Trophoblast cell (in vitro differentiated cells and primary cell): ENCODE results near the gene TENT5C.
A peak's percentile ranks its signal among the peaks of the same experiment; 100 is the strongest.

ENCODE experiments used
- DNase-seq, 2 donors: peaks; one replicate each; pipeline ENCODE4 v3.0.0-alpha.2; 2016
- H2AFZ ChIP-seq: 2 replicates; pipeline ENCODE4 v1.6.1; 2013; ENCODE audit warnings: low read length, moderate library complexity, mild to moderate bottlenecking; ENCODE audit not compliant: insufficient read depth, poor library complexity
- H2AK5ac ChIP-seq: 2 replicates; pipeline ENCODE4 v1.6.1; 2013; ENCODE audit warnings: mild to moderate bottlenecking, low read length
- H2BK120ac ChIP-seq: 2 replicates; pipeline ENCODE4 v1.6.1; 2013; ENCODE audit warnings: low read length, mild to moderate bottlenecking, moderate library complexity; ENCODE audit not compliant: insufficient read depth, poor library complexity
- H2BK12ac ChIP-seq: 2 replicates; pipeline ENCODE4 v1.6.1; 2013; ENCODE audit warnings: mild to moderate bottlenecking, low read length, moderate library complexity
- H2BK5ac ChIP-seq: 2 replicates; pipeline ENCODE4 v1.6.1; 2013; ENCODE audit warnings: low read length, low read depth, moderate library complexity, mild to moderate bottlenecking; ENCODE audit not compliant: poor library complexity
- H3K14ac ChIP-seq: 2 replicates; pipeline ENCODE4 v1.6.1; 2013; ENCODE audit warnings: mild to moderate bottlenecking, low read length
- H3K18ac ChIP-seq: 2 replicates; pipeline ENCODE4 v1.6.1; 2013; ENCODE audit warnings: mild to moderate bottlenecking, low read length
- H3K23ac ChIP-seq: 2 replicates; pipeline ENCODE4 v1.6.1; 2013; ENCODE audit warnings: low read length
- H3K27ac ChIP-seq: 2 replicates; pipeline ENCODE4 v1.5.1; 2013; ENCODE audit warnings: low read depth, mild to moderate bottlenecking, inconsistent platforms, low read length, moderate library complexity
- H3K27me3 ChIP-seq: 2 replicates; pipeline ENCODE4 v1.6.1; 2013; ENCODE audit warnings: inconsistent platforms, mild to moderate bottlenecking, low read length, moderate library complexity; ENCODE audit not compliant: insufficient read depth
- H3K36me3 ChIP-seq, 2 experiments: 1 replicate in 1 of 2; 2 replicates in 1 of 2; pipeline ENCODE4 v1.6.1; 2013; ENCODE audit warnings: low read length in 2 of 2, mild to moderate bottlenecking in 2 of 2, moderate library complexity in 1 of 2; ENCODE audit not compliant: insufficient read depth in 2 of 2, control insufficient read depth in 1 of 2
- H3K4ac ChIP-seq: 2 replicates; pipeline ENCODE4 v1.6.1; 2013; ENCODE audit warnings: low read depth, mild to moderate bottlenecking, low read length, moderate library complexity
- H3K4me1 ChIP-seq, 2 experiments: 1 replicate in 1 of 2; 2 replicates in 1 of 2; pipeline ENCODE4 v1.6.1; 2013; ENCODE audit warnings: low read length in 2 of 2, mild to moderate bottlenecking in 2 of 2, moderate library complexity in 1 of 2; ENCODE audit not compliant: insufficient read depth in 2 of 2, control insufficient read depth in 1 of 2
- H3K4me2 ChIP-seq: 2 replicates; pipeline ENCODE4 v1.6.1; 2013; ENCODE audit warnings: inconsistent platforms, mild to moderate bottlenecking, low read length, moderate library complexity
- H3K4me3 ChIP-seq: 2 replicates; pipeline ENCODE4 v1.5.1; 2013; ENCODE audit warnings: mild to moderate bottlenecking, low read depth, low read length, inconsistent platforms
- H3K79me1 ChIP-seq: one replicate; pipeline ENCODE4 v1.6.1; 2013; ENCODE audit warnings: low read length
- H3K79me2 ChIP-seq: 2 replicates; pipeline ENCODE4 v1.6.1; 2013; ENCODE audit warnings: low read length, mild to moderate bottlenecking; ENCODE audit not compliant: control insufficient read depth, insufficient read depth, poor library complexity
- H3K9ac ChIP-seq: 2 replicates; pipeline ENCODE4 v1.6.1; 2013; ENCODE audit warnings: mild to moderate bottlenecking, low read length
- H3K9me3 ChIP-seq: 2 replicates; pipeline ENCODE4 v1.6.1; 2013; ENCODE audit warnings: low read depth, mild to moderate bottlenecking, control low read depth, inconsistent platforms, low read length; ENCODE audit not compliant: insufficient read depth
- H4K12ac ChIP-seq: 2 replicates; pipeline ENCODE4 v1.6.1; 2013; ENCODE audit warnings: low read depth, mild to moderate bottlenecking, low read length, moderate library complexity
- H4K8ac ChIP-seq: 2 replicates; pipeline ENCODE4 v1.6.1; 2013; ENCODE audit warnings: low read depth, mild to moderate bottlenecking, low read length, moderate library complexity
- H4K91ac ChIP-seq: one replicate; pipeline ENCODE4 v1.6.1; 2013; ENCODE audit warnings: low read depth, mild to moderate bottlenecking, low read length, moderate library complexity
- WGBS: extraction: QIAGEN DNeasy Blood & Tissue Kit; methylation state at CpG from one replicate; pipeline ENCODE4 v1.1.7; 2013; ENCODE audit warnings: missing lambda C conversion rate; ENCODE audit not compliant: insufficient read length, insufficient coverage; ENCODE audit errors: extremely low coverage; 5-methylcytosine and 5-hydroxymethylcytosine counted together

The TENT5C gene

DNA sequence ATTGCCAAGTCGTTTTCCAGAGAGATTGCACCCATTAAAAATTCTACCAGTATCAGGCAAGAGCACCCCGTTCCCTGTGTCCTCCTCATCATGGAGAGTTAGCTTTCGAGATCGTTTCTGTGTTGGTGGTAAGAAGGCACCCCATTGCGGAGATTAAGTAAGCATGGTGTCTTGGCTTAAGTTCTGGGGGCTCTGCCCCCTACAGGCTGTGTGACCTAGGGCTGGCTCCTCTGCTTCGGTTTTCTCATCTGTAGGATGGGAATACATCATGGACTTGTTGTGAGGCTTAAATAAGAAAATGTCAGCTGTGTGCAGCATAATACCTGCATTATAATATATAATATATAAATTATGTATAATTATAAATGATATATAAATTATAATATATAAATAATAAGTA is 36.8 kb upstream of the TENT5C start:
- no peak overlapping the region for H3K18ac ChIP-seq
- no peak overlapping the region for H3K4me3 ChIP-seq
- no peak overlapping the region for H2BK120ac ChIP-seq
- H3K27me3 ChIP-seq: no peaks in the 10 kb centered on the region
- H3K4ac ChIP-seq: no peak overlapping the region
- H3K36me3 ChIP-seq: no peaks in the 10 kb centered on the region
- H2AK5ac ChIP-seq: no peak overlapping the region
- H3K27ac ChIP-seq: no peak overlapping the region
- WGBS: no CpG with 5 or more reads among the region's 6 CpGs
- no peak overlapping the region for H3K4me2 ChIP-seq
- H2BK12ac ChIP-seq: no peak overlapping the region
- peaks cover 3% of the 10 kb centered on the region for H3K9me3 ChIP-seq
- H4K8ac ChIP-seq: no peak overlapping the region
- H3K23ac ChIP-seq: no peak overlapping the region
- H4K91ac ChIP-seq: no peak overlapping the region
- H3K79me2 ChIP-seq: no peaks in the 10 kb centered on the region
- no peak for DNase-seq
- peaks cover 10 to 13% of the 10 kb centered on the region in 2 experiments for H3K4me1 ChIP-seq
- H2BK5ac ChIP-seq: no peak overlapping the region
- no peak overlapping the region for H3K14ac ChIP-seq
- peaks cover 4% of the 10 kb centered on the region for H3K79me1 ChIP-seq
- no peak overlapping the region for H2AFZ ChIP-seq
- H3K9ac ChIP-seq: no peak overlapping the region
- no peak overlapping the region for H4K12ac ChIP-seq

DNA sequence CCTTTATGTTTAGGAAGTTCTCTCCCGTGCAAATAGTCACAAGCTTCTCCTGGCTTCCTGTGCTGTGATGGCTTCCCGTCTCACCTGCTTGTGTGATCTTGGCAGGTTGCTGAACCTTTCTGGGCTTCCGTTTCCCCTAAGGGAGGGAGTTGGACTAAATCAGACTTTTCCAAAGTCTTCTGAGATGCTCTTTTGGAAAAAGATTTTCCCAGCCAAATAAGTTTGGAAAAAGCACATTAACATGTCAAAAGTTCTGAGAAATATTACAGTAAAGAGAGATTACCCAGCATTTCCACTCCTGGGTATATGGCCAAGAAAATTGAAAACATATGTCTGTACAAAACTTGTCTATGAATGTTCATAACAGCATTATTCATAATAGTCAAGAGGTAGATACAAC is 36.0 kb upstream of the TENT5C start:
- Histone ChIP-seq H3K4ac (no peak overlapping the region), H2BK5ac (no peak overlapping the region), H2AFZ (no peak overlapping the region), H3K23ac (no peak overlapping the region), H3K4me3 (no peak overlapping the region), H4K8ac (no peak overlapping the region), H3K4me1 (peaks cover 5 to 7% of the 10 kb centered on the region in 2 experiments), H3K9ac (no peak overlapping the region), H3K79me2 (no peaks in the 10 kb centered on the region), H3K4me2 (no peak overlapping the region), H3K79me1 (no peaks in the 10 kb centered on the region), H2AK5ac (no peak overlapping the region), H3K36me3 (no peaks in the 10 kb centered on the region), H2BK120ac (no peak overlapping the region), H2BK12ac (no peak overlapping the region), H4K91ac (no peak overlapping the region), H3K9me3 (peaks cover 3% of the 10 kb centered on the region), H3K14ac (no peak overlapping the region), H3K18ac (no peak overlapping the region), H3K27me3 (no peaks in the 10 kb centered on the region), H4K12ac (no peak overlapping the region), H3K27ac (no peak overlapping the region)
- WGBS: no CpG with 5 or more reads among the region's 3 CpGs
- no peak for DNase-seq

DNA sequence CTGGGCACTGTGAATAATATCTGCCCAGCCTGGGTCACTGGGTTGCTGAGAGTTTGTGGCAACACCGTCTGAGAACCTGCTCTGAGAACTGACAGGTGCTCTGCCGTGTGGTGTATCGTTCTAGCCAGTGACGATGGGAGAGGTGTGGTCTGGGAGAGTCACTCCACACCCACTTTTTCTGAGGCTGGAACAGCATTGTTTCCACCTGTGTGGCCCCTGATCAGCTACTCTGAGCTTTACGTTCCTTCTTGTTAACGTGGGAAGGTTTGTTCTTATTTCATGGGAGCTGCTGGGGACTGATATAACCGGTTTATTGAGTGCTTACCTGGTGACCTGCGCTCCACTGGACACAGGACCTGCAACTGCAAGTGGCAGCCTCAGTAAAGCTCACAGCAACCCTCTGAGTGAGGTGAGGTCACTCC is 34.8 kb upstream of the TENT5C start:
- H3K9me3 ChIP-seq: peaks cover 3% of the 10 kb centered on the region
- H3K27ac ChIP-seq: no peak overlapping the region
- H3K18ac ChIP-seq: no peak overlapping the region
- H3K9ac ChIP-seq: no peak overlapping the region
- H2AK5ac ChIP-seq: no peak overlapping the region
- H4K12ac ChIP-seq: no peak overlapping the region
- DNase-seq: peak; percentile 90 to 92
- H3K4me2 ChIP-seq: no peak overlapping the region
- no peaks in the 10 kb centered on the region for H3K27me3 ChIP-seq
- no peak overlapping the region for H3K14ac ChIP-seq
- no peak overlapping the region for H2BK120ac ChIP-seq
- H2AFZ ChIP-seq: no peak overlapping the region
- H3K79me2 ChIP-seq: no peaks in the 10 kb centered on the region
- H3K79me1 ChIP-seq: no peaks in the 10 kb centered on the region
- peaks cover 5 to 7% of the 10 kb centered on the region in 2 experiments for H3K4me1 ChIP-seq
- H3K36me3 ChIP-seq: no peaks in the 10 kb centered on the region
- no peak overlapping the region for H3K4ac ChIP-seq
- no peak overlapping the region for H3K23ac ChIP-seq
- H2BK12ac ChIP-seq: no peak overlapping the region
- H3K4me3 ChIP-seq: no peak overlapping the region
- H4K91ac ChIP-seq: no peak overlapping the region
- H4K8ac ChIP-seq: no peak overlapping the region
- H2BK5ac ChIP-seq: no peak overlapping the region
- WGBS: no CpG with 5 or more reads among the region's 8 CpGs

DNA sequence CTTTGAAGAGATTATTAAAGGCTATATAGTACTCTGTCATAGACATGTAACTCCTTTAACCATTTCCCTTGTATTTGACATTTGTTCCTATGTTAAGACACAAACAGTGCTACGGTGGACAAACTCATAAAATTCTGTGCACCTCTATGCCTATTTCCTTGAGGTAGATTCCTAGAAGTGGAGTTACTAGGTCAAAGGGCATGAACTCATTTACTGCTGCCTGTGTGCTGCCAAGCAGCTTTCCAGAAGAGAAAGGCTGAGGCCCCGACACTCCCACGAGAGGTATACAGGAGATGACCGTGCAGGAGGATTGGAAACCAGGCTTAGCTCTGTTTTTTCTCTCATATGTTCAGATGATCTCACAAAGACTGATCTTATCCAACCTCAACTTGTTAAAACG is 34.4 kb upstream of the TENT5C start:
- Histone ChIP-seq H3K79me1 (no peaks in the 10 kb centered on the region), H3K4ac (no peak overlapping the region), H4K91ac (no peak overlapping the region), H4K8ac (no peak overlapping the region), H3K14ac (no peak overlapping the region), H2AFZ (no peak overlapping the region), H3K79me2 (no peaks in the 10 kb centered on the region), H3K23ac (no peak overlapping the region), H3K4me2 (no peak overlapping the region), H2BK12ac (no peak overlapping the region), H2AK5ac (no peak overlapping the region), H3K27ac (no peak overlapping the region), H3K4me3 (no peak overlapping the region), H2BK120ac (no peak overlapping the region), H3K9ac (no peak overlapping the region), H3K18ac (no peak overlapping the region), H3K36me3 (no peaks in the 10 kb centered on the region), H2BK5ac (no peak overlapping the region), H3K27me3 (no peaks in the 10 kb centered on the region), H3K4me1 (peaks cover 5 to 7% of the 10 kb centered on the region in 2 experiments), H4K12ac (no peak overlapping the region), H3K9me3 (peaks cover 3% of the 10 kb centered on the region)
- peak in 1 of 2 donors; percentile 30 for DNase-seq
- WGBS: no CpG with 5 or more reads among the region's 5 CpGs
